ENCODE measurements around the gene SPAG17. TPM values are rescaled to one million over a fixed set of nuclear protein-coding genes. Genes with fewer than 3 reads are reported as not detected.

Gene SPAG17
- total RNA-seq, 1 experiment from 2014 or later: not detected

DNA sequence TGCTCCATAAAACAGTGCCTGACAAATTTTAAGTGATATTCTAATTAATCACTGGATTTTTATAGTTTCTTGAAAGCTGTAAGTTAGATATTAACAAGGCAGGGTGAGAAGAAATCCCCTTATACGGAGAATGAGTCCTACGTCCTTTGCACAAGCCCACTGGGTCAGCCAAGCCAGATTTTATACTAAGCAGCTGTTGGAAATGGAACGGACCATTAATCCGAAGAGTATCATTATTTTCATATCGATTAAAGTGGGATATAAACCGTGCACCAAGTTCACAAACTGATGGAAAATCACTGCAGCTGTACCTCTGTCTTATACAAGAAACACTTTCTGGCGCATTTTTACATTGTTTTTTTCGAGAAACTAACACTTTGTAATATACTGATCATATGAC lies 35.2 kb downstream of the SPAG17 start:
- DNase-seq (ENCODE audit: low spot score): no peak
- no peaks in the 10 kb centered on the region for H3K36me3 ChIP-seq (ENCODE audit: insufficient read depth, low read length, poor library complexity, severe bottlenecking)
- no peak overlapping the region for H3K27ac ChIP-seq (ENCODE audit: low read depth, low read length, poor library complexity, severe bottlenecking)
- BruUV-seq (replicated peaks): no TSS peak
- ChIA-PET POLR2A (ENCODE audit: low non-redundant PET) (no interaction called here), CTCF (no interaction called here)
- no peaks in the 10 kb centered on the region for H3K27me3 ChIP-seq (replicated peaks; ENCODE audit: insufficient read depth, low read depth, low read length, poor library complexity)
- intact Hi-C loops (cut with micrococcal nuclease; ENCODE audit: unreplicated experiment): loop anchor here (2.0 to 10.0 kb wide), 4 partner anchors 72 to 1217 kb away; no protein-coding TSS in a partner anchor
- no peak overlapping the region for H3K4me3 ChIP-seq (ENCODE audit: low read depth, low read length, poor library complexity, severe bottlenecking)
- H3K9me3 ChIP-seq (ENCODE audit: low read depth, low read length, poor library complexity, severe bottlenecking): no peaks in the 10 kb centered on the region
- TF ChIP-seq, protein P1, sequence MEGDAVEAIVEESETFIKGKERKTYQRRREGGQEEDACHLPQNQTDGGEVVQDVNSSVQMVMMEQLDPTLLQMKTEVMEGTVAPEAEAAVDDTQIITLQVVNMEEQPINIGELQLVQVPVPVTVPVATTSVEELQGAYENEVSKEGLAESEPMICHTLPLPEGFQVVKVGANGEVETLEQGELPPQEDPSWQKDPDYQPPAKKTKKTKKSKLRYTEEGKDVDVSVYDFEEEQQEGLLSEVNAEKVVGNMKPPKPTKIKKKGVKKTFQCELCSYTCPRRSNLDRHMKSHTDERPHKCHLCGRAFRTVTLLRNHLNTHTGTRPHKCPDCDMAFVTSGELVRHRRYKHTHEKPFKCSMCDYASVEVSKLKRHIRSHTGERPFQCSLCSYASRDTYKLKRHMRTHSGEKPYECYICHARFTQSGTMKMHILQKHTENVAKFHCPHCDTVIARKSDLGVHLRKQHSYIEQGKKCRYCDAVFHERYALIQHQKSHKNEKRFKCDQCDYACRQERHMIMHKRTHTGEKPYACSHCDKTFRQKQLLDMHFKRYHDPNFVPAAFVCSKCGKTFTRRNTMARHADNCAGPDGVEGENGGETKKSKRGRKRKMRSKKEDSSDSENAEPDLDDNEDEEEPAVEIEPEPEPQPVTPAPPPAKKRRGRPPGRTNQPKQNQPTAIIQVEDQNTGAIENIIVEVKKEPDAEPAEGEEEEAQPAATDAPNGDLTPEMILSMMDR (conservative IDR thresholded peaks at IDR 0.05; ENCODE audit: low read depth, low read length): no peak
- no peak for TF ChIP-seq EZH2 (IDR thresholded peaks at IDR 0.05; ENCODE audit: borderline replicate concordance, low read depth, low read length, poor library complexity, severe bottlenecking)
- no peaks in the 10 kb centered on the region for H3K4me1 ChIP-seq (ENCODE audit: insufficient read depth, low read length, poor library complexity, severe bottlenecking)

DNA sequence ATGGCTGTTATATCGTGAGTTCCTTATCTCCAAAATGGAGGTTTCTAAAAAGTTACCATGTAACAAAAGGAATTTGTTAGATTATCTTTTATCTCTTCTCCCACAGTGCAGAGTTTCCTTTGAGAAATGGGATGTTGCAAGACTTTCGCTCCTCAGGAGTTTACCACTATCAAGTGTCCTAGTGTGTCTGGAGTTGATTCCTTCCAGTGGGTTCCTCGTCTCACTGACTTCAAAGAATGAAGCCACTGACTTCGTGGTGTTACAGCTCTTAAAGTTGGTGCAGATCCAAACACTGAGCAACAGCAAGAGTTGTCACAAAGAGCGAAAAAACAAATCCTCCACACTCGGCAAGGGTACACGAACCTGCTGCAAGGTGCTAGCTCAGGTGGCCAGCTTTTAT lies 37.0 kb downstream of the SPAG17 start:
- H3K4me1 ChIP-seq (ENCODE audit: insufficient read depth, low read length, poor library complexity, severe bottlenecking): no peaks in the 10 kb centered on the region
- no peaks in the 10 kb centered on the region for H3K27me3 ChIP-seq (replicated peaks; ENCODE audit: insufficient read depth, low read depth, low read length, poor library complexity)
- CTCF ChIA-PET: no interaction called here
- peak; percentile 15 for DNase-seq (ENCODE audit: low spot score)
- no peak overlapping the region for H3K27ac ChIP-seq (ENCODE audit: low read depth, low read length, poor library complexity, severe bottlenecking)
- BruUV-seq (replicated peaks): no TSS peak
- no peaks in the 10 kb centered on the region for H3K9me3 ChIP-seq (ENCODE audit: low read depth, low read length, poor library complexity, severe bottlenecking)
- POLR2A ChIA-PET (ENCODE audit: low non-redundant PET): no interaction called here
- intact Hi-C loops (cut with micrococcal nuclease; ENCODE audit: unreplicated experiment): no loop called here
- no peaks in the 10 kb centered on the region for H3K36me3 ChIP-seq (ENCODE audit: insufficient read depth, low read length, poor library complexity, severe bottlenecking)
- TF ChIP-seq EZH2 (IDR thresholded peaks at IDR 0.05; ENCODE audit: borderline replicate concordance, low read depth, low read length, poor library complexity, severe bottlenecking): no peak
- no peak overlapping the region for H3K4me3 ChIP-seq (ENCODE audit: low read depth, low read length, poor library complexity, severe bottlenecking)

DNA sequence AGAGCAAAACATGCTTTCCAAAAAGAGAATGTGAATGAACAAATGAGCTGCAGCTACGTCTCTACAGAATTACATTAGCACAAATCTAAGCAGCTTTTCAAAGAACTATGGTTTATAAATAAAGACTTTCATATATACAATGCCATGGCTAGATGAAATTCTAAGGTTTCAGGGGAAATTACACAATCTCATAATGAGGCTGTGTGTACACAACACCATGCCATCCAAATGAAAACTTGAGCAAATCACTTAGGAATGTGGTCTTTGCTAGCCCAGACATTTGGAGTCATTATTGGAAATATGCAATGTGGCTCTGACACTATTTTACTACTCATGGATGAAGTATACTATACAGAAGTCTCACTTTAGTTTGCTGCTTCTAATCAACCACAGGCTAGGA lies 37.5 kb downstream of the SPAG17 start:
- DNase-seq (ENCODE audit: low spot score): peak; percentile 39
- no peaks in the 10 kb centered on the region for H3K4me1 ChIP-seq (ENCODE audit: insufficient read depth, low read length, poor library complexity, severe bottlenecking)
- H3K27me3 ChIP-seq (replicated peaks; ENCODE audit: insufficient read depth, low read depth, low read length, poor library complexity): no peaks in the 10 kb centered on the region
- POLR2A ChIA-PET (ENCODE audit: low non-redundant PET): no interaction called here
- H3K36me3 ChIP-seq (ENCODE audit: insufficient read depth, low read length, poor library complexity, severe bottlenecking): no peaks in the 10 kb centered on the region
- no peak overlapping the region for H3K4me3 ChIP-seq (ENCODE audit: low read depth, low read length, poor library complexity, severe bottlenecking)
- no TSS peak for BruUV-seq (replicated peaks)
- no peak overlapping the region for H3K27ac ChIP-seq (ENCODE audit: low read depth, low read length, poor library complexity, severe bottlenecking)
- intact Hi-C loops (cut with micrococcal nuclease; ENCODE audit: unreplicated experiment): no loop called here
- TF ChIP-seq, protein P1 (conservative IDR thresholded peaks at IDR 0.05; ENCODE audit: low read depth, low read length): no peak
- no peak for TF ChIP-seq EZH2 (IDR thresholded peaks at IDR 0.05; ENCODE audit: borderline replicate concordance, low read depth, low read length, poor library complexity, severe bottlenecking)
- H3K9me3 ChIP-seq (ENCODE audit: low read depth, low read length, poor library complexity, severe bottlenecking): no peaks in the 10 kb centered on the region
- CTCF ChIA-PET: no interaction called here

DNA sequence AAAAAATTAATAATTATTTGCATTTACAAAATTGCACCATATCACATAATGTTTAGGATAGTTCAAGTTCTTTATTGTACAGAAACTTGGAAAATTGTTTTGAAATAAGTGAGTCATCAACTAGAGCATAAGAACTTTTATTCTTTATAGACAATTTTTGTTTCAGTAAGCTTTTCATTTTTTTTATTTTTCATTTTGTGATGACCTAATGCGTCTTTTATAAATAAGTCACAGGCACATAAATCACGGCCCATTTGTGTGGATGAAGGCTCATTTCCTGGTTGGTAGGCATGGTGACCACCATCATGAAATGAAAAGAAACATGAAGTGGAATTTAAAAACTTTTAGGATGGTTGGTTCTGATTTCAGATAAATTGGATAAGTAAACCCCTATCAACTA lies 39.3 kb downstream of the SPAG17 start:
- no TSS peak for BruUV-seq (replicated peaks)
- no peaks in the 10 kb centered on the region for H3K27me3 ChIP-seq (replicated peaks; ENCODE audit: insufficient read depth, low read depth, low read length, poor library complexity)
- TF ChIP-seq, protein P1 (conservative IDR thresholded peaks at IDR 0.05; ENCODE audit: low read depth, low read length): no peak
- no peak for TF ChIP-seq EZH2 (IDR thresholded peaks at IDR 0.05; ENCODE audit: borderline replicate concordance, low read depth, low read length, poor library complexity, severe bottlenecking)
- no peaks in the 10 kb centered on the region for H3K4me1 ChIP-seq (ENCODE audit: insufficient read depth, low read length, poor library complexity, severe bottlenecking)
- H3K36me3 ChIP-seq (ENCODE audit: insufficient read depth, low read length, poor library complexity, severe bottlenecking): no peaks in the 10 kb centered on the region
- no peak overlapping the region for H3K4me3 ChIP-seq (ENCODE audit: low read depth, low read length, poor library complexity, severe bottlenecking)
- DNase-seq (ENCODE audit: low spot score): peak; percentile 29
- no peaks in the 10 kb centered on the region for H3K9me3 ChIP-seq (ENCODE audit: low read depth, low read length, poor library complexity, severe bottlenecking)
- POLR2A ChIA-PET (ENCODE audit: low non-redundant PET): no interaction called here
- CTCF ChIA-PET: no interaction called here
- no peak overlapping the region for H3K27ac ChIP-seq (ENCODE audit: low read depth, low read length, poor library complexity, severe bottlenecking)
- intact Hi-C loops (cut with micrococcal nuclease; ENCODE audit: unreplicated experiment): no loop called here
